ENCODE results near the gene LRRC31. TPM values are rescaled to one million over a fixed set of nuclear protein-coding genes. Genes with fewer than 3 reads are reported as not detected.

LRRC31 gene
- total and polyA plus RNA-seq, 4 donors: 0.53 to 5.3 (median 1.7) TPM

- Histone ChIP-seq H3K36me3 (ENCODE audit: control insufficient read depth in 4 of 4, insufficient read depth in 3 of 4, low read depth in 1 of 4, low read length in 3 of 4) (no peaks in the 10 kb centered on the region), H3K4me3 (ENCODE audit: low read depth in 1 of 3, low read length in 3 of 3) (no peak overlapping the region), H3K9ac (ENCODE audit: low read depth in 1 of 2, low read length in 2 of 2) (no peak overlapping the region), H3K4me1 (ENCODE audit: control insufficient read depth in 4 of 4, insufficient read depth in 4 of 4, low read length in 3 of 4) (no peaks in the 10 kb centered on the region), H3K27ac (ENCODE audit: low read depth in 1 of 2, low read length in 2 of 2) (no peak overlapping the region), H3K9me3 (ENCODE audit: control insufficient read depth in 4 of 4, low read length in 3 of 4) (peaks cover 3 to 14% (median 5%) of the 10 kb centered on the region in 4 donors), H3K27me3 (ENCODE audit: control insufficient read depth in 4 of 4, insufficient read depth in 4 of 4, low read length in 3 of 4) (no peaks in the 10 kb centered on the region)
- 88% methylated on average over 6 of the region's 6 CpGs for WGBS
- TF ChIP-seq HNF4A (conservative IDR thresholded peaks at IDR 0.05) (no peak), RXRA (IDR thresholded peaks at IDR 0.05) (no peak), RAD21 (IDR thresholded peaks at IDR 0.05) (no peak)
- no peak for DNase-seq (ENCODE audit: low spot score)
Observed at GRCh38 chr3:169905404-169905803, 35.7 kb upstream of the LRRC31 start.

DNA sequence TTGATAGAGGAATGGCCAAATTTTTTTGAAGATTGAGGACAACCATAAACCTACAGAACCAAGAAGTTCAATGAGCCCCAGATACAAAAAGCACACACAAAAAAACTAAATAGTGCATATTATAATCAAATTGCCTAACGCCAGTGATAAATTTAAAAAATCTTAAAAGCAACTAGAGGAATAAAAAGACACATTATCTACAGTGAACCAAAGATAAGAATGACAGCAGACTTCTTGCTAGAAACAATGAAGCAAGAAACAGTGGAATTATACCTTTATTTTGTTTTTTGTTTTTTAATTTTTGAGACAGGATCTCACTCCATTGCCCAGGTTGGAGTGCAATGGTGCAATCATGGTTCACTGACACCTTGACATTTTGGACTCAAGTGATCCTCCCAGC lies 31.7 kb upstream of the LRRC31 start:
- Histone ChIP-seq H3K27me3 (ENCODE audit: control insufficient read depth in 4 of 4, insufficient read depth in 4 of 4, low read length in 3 of 4) (no peaks in the 10 kb centered on the region), H3K36me3 (ENCODE audit: control insufficient read depth in 4 of 4, insufficient read depth in 3 of 4, low read depth in 1 of 4, low read length in 3 of 4) (no peaks in the 10 kb centered on the region), H3K27ac (ENCODE audit: low read depth in 1 of 2, low read length in 2 of 2) (no peak overlapping the region), H3K9me3 (ENCODE audit: control insufficient read depth in 4 of 4, low read length in 3 of 4) (peaks cover 3 to 15% (median 5%) of the 10 kb centered on the region in 4 donors), H3K4me1 (ENCODE audit: control insufficient read depth in 4 of 4, insufficient read depth in 4 of 4, low read length in 3 of 4) (no peaks in the 10 kb centered on the region), H3K9ac (ENCODE audit: low read depth in 1 of 2, low read length in 2 of 2) (no peak overlapping the region), H3K4me3 (ENCODE audit: low read depth in 1 of 3, low read length in 3 of 3) (no peak overlapping the region)
- 93% methylated on average over 1 of the region's 1 CpG for WGBS
- no peak for DNase-seq (ENCODE audit: low spot score)
- TF ChIP-seq, protein P1, sequence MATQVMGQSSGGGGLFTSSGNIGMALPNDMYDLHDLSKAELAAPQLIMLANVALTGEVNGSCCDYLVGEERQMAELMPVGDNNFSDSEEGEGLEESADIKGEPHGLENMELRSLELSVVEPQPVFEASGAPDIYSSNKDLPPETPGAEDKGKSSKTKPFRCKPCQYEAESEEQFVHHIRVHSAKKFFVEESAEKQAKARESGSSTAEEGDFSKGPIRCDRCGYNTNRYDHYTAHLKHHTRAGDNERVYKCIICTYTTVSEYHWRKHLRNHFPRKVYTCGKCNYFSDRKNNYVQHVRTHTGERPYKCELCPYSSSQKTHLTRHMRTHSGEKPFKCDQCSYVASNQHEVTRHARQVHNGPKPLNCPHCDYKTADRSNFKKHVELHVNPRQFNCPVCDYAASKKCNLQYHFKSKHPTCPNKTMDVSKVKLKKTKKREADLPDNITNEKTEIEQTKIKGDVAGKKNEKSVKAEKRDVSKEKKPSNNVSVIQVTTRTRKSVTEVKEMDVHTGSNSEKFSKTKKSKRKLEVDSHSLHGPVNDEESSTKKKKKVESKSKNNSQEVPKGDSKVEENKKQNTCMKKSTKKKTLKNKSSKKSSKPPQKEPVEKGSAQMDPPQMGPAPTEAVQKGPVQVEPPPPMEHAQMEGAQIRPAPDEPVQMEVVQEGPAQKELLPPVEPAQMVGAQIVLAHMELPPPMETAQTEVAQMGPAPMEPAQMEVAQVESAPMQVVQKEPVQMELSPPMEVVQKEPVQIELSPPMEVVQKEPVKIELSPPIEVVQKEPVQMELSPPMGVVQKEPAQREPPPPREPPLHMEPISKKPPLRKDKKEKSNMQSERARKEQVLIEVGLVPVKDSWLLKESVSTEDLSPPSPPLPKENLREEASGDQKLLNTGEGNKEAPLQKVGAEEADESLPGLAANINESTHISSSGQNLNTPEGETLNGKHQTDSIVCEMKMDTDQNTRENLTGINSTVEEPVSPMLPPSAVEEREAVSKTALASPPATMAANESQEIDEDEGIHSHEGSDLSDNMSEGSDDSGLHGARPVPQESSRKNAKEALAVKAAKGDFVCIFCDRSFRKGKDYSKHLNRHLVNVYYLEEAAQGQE (IDR thresholded peaks at IDR 0.05): no peak
- TF ChIP-seq CTCF (IDR thresholded peaks at IDR 0.05; ENCODE audit: low read depth, low read length, missing input control) (no peak), EGR1 (IDR thresholded peaks at IDR 0.05; ENCODE audit: low read depth in 2 of 2) (no peak), FOXA1 (IDR thresholded peaks at IDR 0.05) (no peak), YY1 (IDR thresholded peaks at IDR 0.05) (no peak), ZBTB33 (IDR thresholded peaks at IDR 0.05) (no peak), HNF4G (IDR thresholded peaks at IDR 0.05) (no peak), RAD21 (IDR thresholded peaks at IDR 0.05) (no peak), NR2F2 (IDR thresholded peaks at IDR 0.05) (no peak), JUND (IDR thresholded peaks at IDR 0.05) (no peak), TAF1 (conservative IDR thresholded peaks at IDR 0.05) (no peak)
